ENCODE results near the gene PLAAT4. TPM values are rescaled to one million over a fixed set of nuclear protein-coding genes. Genes with fewer than 3 reads are reported as not detected.

The PLAAT4 gene
- 10 to 100 TPM; 31.7 to 72.1 (median 42.2) TPM for polyA plus RNA-seq (ENCODE audit: low read depth in 6 of 6)

- ATAC-seq (ENCODE audit: low read depth in 2 of 2) (peak; percentile 66 to 67), DNase-seq (peak; percentile 22)
- peaks cover 26 to 43% (median 28%) of the 10 kb centered on the region in 3 donors for H3K4me1 Mint-ChIP-seq
- peak within 1 kb of the TSS; percentile 80 to 94 (median 89) for H3K4me3 Mint-ChIP-seq
- no peaks in the 10 kb centered on the region for H3K9me3 Mint-ChIP-seq
- no peaks in the 10 kb centered on the region for H3K36me3 Mint-ChIP-seq
- H3K27me3 Mint-ChIP-seq: peaks cover 0 to 9% (median 0%) of the 10 kb centered on the region in 3 donors
- peak within 1 kb of the TSS; percentile 63 to 96 (median 86) for H3K27ac Mint-ChIP-seq
Observed at GRCh38 chr11:63536669-63537292, at the start of gene PLAAT4. Gene PLAAT4, plus strand, starts transcription at chr11:63536808. Its CDS starts 61 bp downstream, at chr11:63536869.

GRCh38 chr11:63488789-63489188, 47.8 kb upstream of the PLAAT4 start:
- ATAC-seq (ENCODE audit: low read depth in 2 of 2) (no peak), DNase-seq (no peak)
- Mint-ChIP-seq H3K36me3 (peaks cover 0 to 9% of the 10 kb centered on the region in 2 donors), H3K27ac (no peak overlapping the region), H3K4me3 (no peak overlapping the region), H3K9me3 (peaks cover 0 to 42% (median 31%) of the 10 kb centered on the region in 7 donors), H3K27me3 (peaks cover 67 to 73% (median 71%) of the 10 kb centered on the region in 3 donors), H3K4me1 (peaks cover 0 to 6% (median 3%) of the 10 kb centered on the region in 3 donors)

GRCh38 chr11:63489879-63490278, 46.7 kb upstream of the PLAAT4 start:
- H3K4me3 Mint-ChIP-seq: no peak overlapping the region
- H3K27ac Mint-ChIP-seq: no peak overlapping the region
- ATAC-seq (ENCODE audit: low read depth in 2 of 2) (no peak), DNase-seq (no peak)
- H3K9me3 Mint-ChIP-seq: peaks cover 0 to 37% (median 23%) of the 10 kb centered on the region in 7 donors
- peaks cover 0 to 6% (median 3%) of the 10 kb centered on the region in 3 donors for H3K4me1 Mint-ChIP-seq
- peaks cover 70 to 71% (median 71%) of the 10 kb centered on the region in 3 donors for H3K27me3 Mint-ChIP-seq
- peaks cover 0 to 9% of the 10 kb centered on the region in 2 donors for H3K36me3 Mint-ChIP-seq

GRCh38 chr11:63490551-63491239, 45.9 kb upstream of the PLAAT4 start, which contains the start of gene PLAAT5:
Gene PLAAT5, minus strand, starts transcription at chr11:63491167. Its CDS starts 133 bp downstream, at chr11:63491034.
- Mint-ChIP-seq H3K4me3 (peak within 1 kb of the TSS in 4 of 8 donors; percentile 25 to 60 (median 42)), H3K27me3 (peaks cover 66 to 71% (median 70%) of the 10 kb centered on the region in 3 donors), H3K36me3 (peaks cover 0 to 3% of the 10 kb centered on the region in 2 donors), H3K9me3 (peaks cover 0 to 28% (median 15%) of the 10 kb centered on the region in 7 donors), H3K4me1 (peaks cover 0 to 6% (median 3%) of the 10 kb centered on the region in 3 donors), H3K27ac (peak within 1 kb of the TSS in 1 of 6 donors; percentile 59)
- ATAC-seq (ENCODE audit: low read depth in 2 of 2) (no peak), DNase-seq (no peak)

GRCh38 chr11:63491240-63491587, 45.4 kb upstream of the PLAAT4 start:
- H3K4me3 Mint-ChIP-seq: peak overlapping the region in 1 of 8 donors; percentile 27
- H3K4me1 Mint-ChIP-seq: peaks cover 0 to 6% (median 3%) of the 10 kb centered on the region in 3 donors
- H3K9me3 Mint-ChIP-seq: peaks cover 0 to 23% (median 10%) of the 10 kb centered on the region in 7 donors
- peaks cover 64 to 70% (median 69%) of the 10 kb centered on the region in 3 donors for H3K27me3 Mint-ChIP-seq
- DNase-seq (no peak), ATAC-seq (ENCODE audit: low read depth in 2 of 2) (no peak)
- no peak overlapping the region for H3K27ac Mint-ChIP-seq
- no peaks in the 10 kb centered on the region for H3K36me3 Mint-ChIP-seq

GRCh38 chr11:63491636-63492372, 44.8 kb upstream of the PLAAT4 start:
- peak overlapping the region in 1 of 6 donors; percentile 15 for H3K27ac Mint-ChIP-seq
- ATAC-seq (ENCODE audit: low read depth in 2 of 2) (peak in 1 of 2 donors; percentile 43), DNase-seq (no peak)
- H3K4me3 Mint-ChIP-seq: peak overlapping the region in 3 of 8 donors; percentile 3 to 52 (median 27)
- peaks cover 0 to 19% (median 10%) of the 10 kb centered on the region in 7 donors for H3K9me3 Mint-ChIP-seq
- H3K36me3 Mint-ChIP-seq: no peaks in the 10 kb centered on the region
- peaks cover 0 to 6% (median 3%) of the 10 kb centered on the region in 3 donors for H3K4me1 Mint-ChIP-seq
- H3K27me3 Mint-ChIP-seq: peaks cover 67 to 74% (median 69%) of the 10 kb centered on the region in 3 donors

- Mint-ChIP-seq H3K9me3 (peaks cover 0 to 25% (median 10%) of the 10 kb centered on the region in 7 donors), H3K4me3 (no peak overlapping the region), H3K36me3 (no peaks in the 10 kb centered on the region), H3K27me3 (peaks cover 73 to 80% (median 76%) of the 10 kb centered on the region in 3 donors), H3K27ac (peak overlapping the region in 1 of 6 donors; percentile 12), H3K4me1 (peaks cover 0 to 6% (median 3%) of the 10 kb centered on the region in 3 donors)
- ATAC-seq (ENCODE audit: low read depth in 2 of 2): no peak
- DNase-seq: no peak
Observed at GRCh38 chr11:63492441-63492840, 44.2 kb upstream of the PLAAT4 start.

GRCh38 chr11:63493127-63493526, 43.5 kb upstream of the PLAAT4 start:
- Mint-ChIP-seq H3K27ac (no peak overlapping the region), H3K4me3 (no peak overlapping the region), H3K27me3 (peaks cover 75 to 87% (median 83%) of the 10 kb centered on the region in 3 donors), H3K4me1 (peaks cover 0 to 6% (median 3%) of the 10 kb centered on the region in 3 donors), H3K9me3 (peaks cover 0 to 27% (median 10%) of the 10 kb centered on the region in 7 donors), H3K36me3 (no peaks in the 10 kb centered on the region)
- no peak for ATAC-seq (ENCODE audit: low read depth in 2 of 2)
- DNase-seq: no peak

GRCh38 chr11:63494975-63495374, 41.6 kb upstream of the PLAAT4 start:
- no peak for ATAC-seq (ENCODE audit: low read depth in 2 of 2)
- H3K9me3 Mint-ChIP-seq: peaks cover 5 to 36% (median 22%) of the 10 kb centered on the region in 7 donors
- peaks cover 0 to 6% (median 3%) of the 10 kb centered on the region in 3 donors for H3K4me1 Mint-ChIP-seq
- peaks cover 7 to 9% of the 10 kb centered on the region in 2 donors for H3K36me3 Mint-ChIP-seq
- peaks cover 67 to 87% (median 87%) of the 10 kb centered on the region in 3 donors for H3K27me3 Mint-ChIP-seq
- no peak overlapping the region for H3K4me3 Mint-ChIP-seq
- peak overlapping the region in 2 of 6 donors; percentile 72 to 81 for H3K27ac Mint-ChIP-seq
- DNase-seq: no peak

GRCh38 chr11:63499874-63500273, 36.7 kb upstream of the PLAAT4 start:
- Mint-ChIP-seq H3K36me3 (peaks cover 13 to 14% of the 10 kb centered on the region in 2 donors), H3K9me3 (peaks cover 11 to 29% (median 25%) of the 10 kb centered on the region in 7 donors), H3K27ac (no peak overlapping the region), H3K4me3 (no peak overlapping the region), H3K4me1 (no peaks in the 10 kb centered on the region), H3K27me3 (peaks cover 33 to 58% (median 48%) of the 10 kb centered on the region in 3 donors)
- no peak for ATAC-seq (ENCODE audit: low read depth in 2 of 2)
- DNase-seq: no peak

GRCh38 chr11:63501236-63501635, 35.4 kb upstream of the PLAAT4 start:
- DNase-seq: no peak
- Mint-ChIP-seq H3K4me1 (peaks cover 0 to 12% (median 8%) of the 10 kb centered on the region in 3 donors), H3K36me3 (peaks cover 13 to 14% of the 10 kb centered on the region in 2 donors), H3K9me3 (peaks cover 11 to 29% (median 25%) of the 10 kb centered on the region in 7 donors), H3K27me3 (peaks cover 27 to 61% (median 39%) of the 10 kb centered on the region in 3 donors), H3K27ac (no peak overlapping the region), H3K4me3 (no peak overlapping the region)
- ATAC-seq (ENCODE audit: low read depth in 2 of 2): no peak

- Mint-ChIP-seq H3K4me1 (peaks cover 4 to 16% (median 16%) of the 10 kb centered on the region in 3 donors), H3K36me3 (peaks cover 13 to 14% of the 10 kb centered on the region in 2 donors), H3K27me3 (peaks cover 17 to 62% (median 39%) of the 10 kb centered on the region in 3 donors), H3K27ac (no peak overlapping the region), H3K9me3 (peaks cover 11 to 29% (median 25%) of the 10 kb centered on the region in 7 donors), H3K4me3 (no peak overlapping the region)
- no peak for ATAC-seq (ENCODE audit: low read depth in 2 of 2)
- no peak for DNase-seq
Observed at GRCh38 chr11:63502252-63502820, 34.3 kb upstream of the PLAAT4 start.

Data from naive B cell (primary cell).